H9 (cell line): Measurements from ENCODE around the gene PLCH2. TPM values are rescaled to one million over a fixed set of nuclear protein-coding genes. Genes with fewer than 3 reads are reported as not detected.

Experiments
- DNase-seq: peaks from one replicate; pipeline ENCODE4 v3.0.0-alpha.2; 2017
- H2AFZ ChIP-seq: one replicate; pipeline ENCODE4 v1.6.1; 2013; ENCODE audit warnings: mild to moderate bottlenecking, low read length, control low read depth, moderate library complexity
- H2AK5ac ChIP-seq: 2 replicates; pipeline ENCODE4 v1.6.1; 2013; ENCODE audit warnings: low read length, control low read depth, mixed read lengths; ENCODE audit not compliant: insufficient read length
- H2BK120ac ChIP-seq: one replicate; pipeline ENCODE4 v1.6.1; 2013; ENCODE audit warnings: low read depth, mild to moderate bottlenecking, low read length, control low read depth, inconsistent platforms; ENCODE audit not compliant: poor library complexity, severe bottlenecking
- H2BK12ac ChIP-seq: 2 replicates; pipeline ENCODE4 v1.6.1; 2013; ENCODE audit warnings: low read length, control low read depth, mixed read lengths, low read depth; ENCODE audit not compliant: insufficient read length
- H2BK15ac ChIP-seq: 2 replicates; pipeline ENCODE4 v1.6.1; 2013; ENCODE audit warnings: low read depth, low read length, control low read depth
- H2BK20ac ChIP-seq: one replicate; pipeline ENCODE4 v1.6.1; 2013; ENCODE audit warnings: low read depth, mild to moderate bottlenecking, low read length, control low read depth, inconsistent platforms; ENCODE audit not compliant: poor library complexity, severe bottlenecking
- H2BK5ac ChIP-seq: 2 replicates; pipeline ENCODE4 v1.6.1; 2013; ENCODE audit warnings: low read length, control low read depth, mixed read lengths; ENCODE audit not compliant: insufficient read length
- H3K14ac ChIP-seq: 2 replicates; pipeline ENCODE4 v1.6.1; 2013; ENCODE audit warnings: low read length, control low read depth; ENCODE audit not compliant: insufficient read depth
- H3K18ac ChIP-seq: 2 replicates; pipeline ENCODE4 v1.6.1; 2013; ENCODE audit warnings: low read depth, mild to moderate bottlenecking, mixed read lengths, low read length, control low read depth; ENCODE audit not compliant: insufficient read length
- H3K23ac ChIP-seq: 2 replicates; pipeline ENCODE4 v1.6.1; 2013; ENCODE audit warnings: low read length, control low read depth, mixed read lengths, low read depth; ENCODE audit not compliant: insufficient read length
- H3K23me2 ChIP-seq: 2 replicates; pipeline ENCODE4 v1.6.1; 2013; ENCODE audit warnings: low read depth, mild to moderate bottlenecking, mixed read lengths, low read length, control low read depth; ENCODE audit not compliant: insufficient read length, poor library complexity, severe bottlenecking
- H3K27ac ChIP-seq: 2 replicates; pipeline ENCODE4 v1.5.1; 2013; ENCODE audit warnings: low read length, control low read depth, mixed read lengths, low read depth; ENCODE audit not compliant: insufficient read length
- H3K27me3 ChIP-seq: 2 replicates; pipeline ENCODE4 v1.6.1; 2013; ENCODE audit warnings: low read length, control low read depth, inconsistent platforms; ENCODE audit not compliant: insufficient read depth
- H3K4ac ChIP-seq: 2 replicates; pipeline ENCODE4 v1.6.1; 2013; ENCODE audit warnings: low read depth, mild to moderate bottlenecking, control low read depth, inconsistent platforms, low read length, moderate library complexity
- H3K4me1 ChIP-seq: 2 replicates; pipeline ENCODE4 v1.6.1; 2013; ENCODE audit warnings: low read length, control low read depth, inconsistent platforms; ENCODE audit not compliant: insufficient read depth
- H3K4me2 ChIP-seq: 2 replicates; pipeline ENCODE4 v1.6.1; 2013; ENCODE audit warnings: low read length, control low read depth, mixed read lengths; ENCODE audit not compliant: insufficient read length, insufficient read depth
- H3K56ac ChIP-seq: 2 replicates; pipeline ENCODE4 v1.6.1; 2013; ENCODE audit warnings: low read depth, mild to moderate bottlenecking, mixed read lengths, low read length, control low read depth; ENCODE audit not compliant: insufficient read length
- H3K79me1 ChIP-seq: 2 replicates; pipeline ENCODE4 v1.6.1; 2013; ENCODE audit warnings: low read depth, mild to moderate bottlenecking, moderate library complexity, low read length, control low read depth, inconsistent platforms; ENCODE audit not compliant: insufficient read depth, poor library complexity, severe bottlenecking
- H3K79me2 ChIP-seq: 2 replicates; pipeline ENCODE4 v1.6.1; 2013; ENCODE audit warnings: low read length, control low read depth, inconsistent platforms; ENCODE audit not compliant: insufficient read depth
- H3K9ac ChIP-seq: 2 replicates; pipeline ENCODE4 v1.6.1; 2013; ENCODE audit warnings: low read length, control low read depth, mixed read lengths; ENCODE audit not compliant: insufficient read length; ENCODE audit errors: extremely low read depth
- H3K9me3 ChIP-seq: one replicate; pipeline ENCODE4 v1.6.1; 2013; ENCODE audit warnings: low read depth, low read length, inconsistent platforms; ENCODE audit not compliant: control insufficient read depth
- H3T11ph ChIP-seq: one replicate; pipeline ENCODE4 v1.6.1; 2013; ENCODE audit warnings: mild to moderate bottlenecking, low read length, control low read depth, inconsistent platforms
- H4K20me1 ChIP-seq: one replicate; pipeline ENCODE4 v1.6.1; 2013; ENCODE audit not compliant: control insufficient read depth, insufficient read length, insufficient read depth
- H4K5ac ChIP-seq: 2 replicates; pipeline ENCODE4 v1.6.1; 2013; ENCODE audit warnings: low read depth, mild to moderate bottlenecking, mixed read lengths, low read length, control low read depth; ENCODE audit not compliant: insufficient read length
- H4K8ac ChIP-seq: replicated peaks from 2 replicates; pipeline ENCODE4 v1.6.1; 2013; ENCODE audit warnings: low read length, control low read depth, mixed read lengths, low read depth; ENCODE audit not compliant: insufficient read length
- H4K91ac ChIP-seq: 2 replicates; pipeline ENCODE4 v1.6.1; 2013; ENCODE audit warnings: low read depth, mild to moderate bottlenecking, moderate library complexity, mixed read lengths, low read length, control low read depth; ENCODE audit not compliant: insufficient read length
- H3K27ac Mint-ChIP-seq, 3 experiments: 2 replicates in 2 of 3; 3 replicates in 1 of 3; pipeline ENCODE4 v1.8.0; 2020 to 2021; ENCODE audit warnings: mixed read lengths in 3 of 3, mild to moderate bottlenecking in 1 of 3, moderate library complexity in 1 of 3
- H3K27me3 Mint-ChIP-seq: 2 replicates; pipeline ENCODE4 v1.8.0; 2021; ENCODE audit warnings: low read depth, mild to moderate bottlenecking, moderate library complexity, mixed read lengths
- H3K36me3 Mint-ChIP-seq, 3 experiments: 2 replicates in 2 of 3; 3 replicates in 1 of 3; pipeline ENCODE4 v1.8.0; 2020 to 2021; ENCODE audit warnings: low read depth in 3 of 3, mixed read lengths in 3 of 3; ENCODE audit not compliant: insufficient read depth in 1 of 3
- H3K4me1 Mint-ChIP-seq, 2 experiments: 2 replicates each; pipeline ENCODE4 v1.8.0; 2020; ENCODE audit warnings: mixed read lengths in 2 of 2
- H3K4me3 Mint-ChIP-seq, 2 experiments: 2 replicates in 1 of 2; 3 replicates in 1 of 2; pipeline ENCODE4 v1.8.0; 2020 to 2021; ENCODE audit warnings: mild to moderate bottlenecking in 2 of 2, mixed read lengths in 2 of 2, moderate library complexity in 1 of 2
- H3K9me3 Mint-ChIP-seq, 2 experiments: 2 replicates in 1 of 2; 3 replicates in 1 of 2; pipeline ENCODE4 v1.8.0; 2020; ENCODE audit warnings: mild to moderate bottlenecking in 2 of 2, mixed read lengths in 2 of 2, moderate library complexity in 1 of 2
- WGBS: extraction: QIAGEN DNeasy Blood & Tissue Kit; methylation state at CpG from one replicate; pipeline ENCODE4 v1.1.7; 2013; ENCODE audit warnings: missing lambda C conversion rate, low lambda C conversion rate, mixed read lengths; ENCODE audit not compliant: insufficient read length; ENCODE audit errors: extremely low coverage; 5-methylcytosine and 5-hydroxymethylcytosine counted together
- total RNA-seq: library from RNA; stranded (reverse); gene quantifications from 2 replicates; pipeline ENCODE4 v1.2.1, GENCODE V29; 2021
- TF ChIP-seq, protein P1 (sequence below): fragments of 200-600 bp; sonication (generic); conservative IDR thresholded peaks from 3 replicates; pipeline ENCODE4 v1.8.0; 2021; ENCODE audit warnings: antibody characterized with exemption, mild to moderate bottlenecking

The PLCH2 gene
- total RNA-seq, 1 experiment from 2014 or later: 0.09 TPM

DNA sequence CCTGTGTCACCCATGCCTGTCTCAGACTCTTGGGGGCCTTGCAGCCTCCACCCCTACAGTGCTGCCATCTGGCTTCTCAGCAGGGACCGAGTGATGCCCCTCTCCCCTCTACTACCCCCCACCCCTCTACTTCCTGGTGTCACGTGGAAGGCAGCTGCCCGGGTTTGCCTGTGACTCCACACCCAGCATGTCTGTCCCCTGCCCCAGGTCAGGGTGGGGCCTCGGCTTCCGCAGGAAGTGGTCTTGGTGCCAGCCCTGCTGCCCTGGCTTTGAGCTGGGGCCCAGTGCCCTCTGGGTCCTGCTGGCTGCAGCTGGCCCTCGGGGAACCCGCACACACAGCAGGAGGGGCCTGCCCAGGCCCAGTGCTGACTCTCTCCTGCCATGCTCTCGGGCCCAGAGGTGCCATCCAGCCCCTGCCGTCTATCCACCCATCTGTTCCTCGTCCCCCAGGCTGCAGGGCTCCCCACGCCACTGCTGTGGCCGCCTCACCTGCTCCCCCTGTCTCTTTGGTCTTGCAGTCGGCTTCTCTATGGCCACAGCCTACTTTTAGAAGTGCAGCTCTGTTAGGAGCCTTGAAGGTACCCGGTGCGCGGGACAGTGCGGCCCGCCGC lies 24.0 kb downstream of the PLCH2 start:
- no peak overlapping the region for H4K5ac ChIP-seq
- Mint-ChIP-seq H3K27ac (no peak overlapping the region), H3K36me3 (no peaks in the 10 kb centered on the region), H3K4me1 (no peaks in the 10 kb centered on the region), H3K9me3 (no peaks in the 10 kb centered on the region), H3K27me3 (peaks cover 17% of the 10 kb centered on the region), H3K4me3 (no peak overlapping the region)
- H3K4me1 ChIP-seq: no peaks in the 10 kb centered on the region
- H3K18ac ChIP-seq: no peak overlapping the region
- no peak overlapping the region for H2BK20ac ChIP-seq
- H4K20me1 ChIP-seq: no peaks in the 10 kb centered on the region
- H2BK120ac ChIP-seq: no peak overlapping the region
- H3K79me1 ChIP-seq: no peaks in the 10 kb centered on the region
- no peak overlapping the region for H2BK5ac ChIP-seq
- TF ChIP-seq, protein P1, sequence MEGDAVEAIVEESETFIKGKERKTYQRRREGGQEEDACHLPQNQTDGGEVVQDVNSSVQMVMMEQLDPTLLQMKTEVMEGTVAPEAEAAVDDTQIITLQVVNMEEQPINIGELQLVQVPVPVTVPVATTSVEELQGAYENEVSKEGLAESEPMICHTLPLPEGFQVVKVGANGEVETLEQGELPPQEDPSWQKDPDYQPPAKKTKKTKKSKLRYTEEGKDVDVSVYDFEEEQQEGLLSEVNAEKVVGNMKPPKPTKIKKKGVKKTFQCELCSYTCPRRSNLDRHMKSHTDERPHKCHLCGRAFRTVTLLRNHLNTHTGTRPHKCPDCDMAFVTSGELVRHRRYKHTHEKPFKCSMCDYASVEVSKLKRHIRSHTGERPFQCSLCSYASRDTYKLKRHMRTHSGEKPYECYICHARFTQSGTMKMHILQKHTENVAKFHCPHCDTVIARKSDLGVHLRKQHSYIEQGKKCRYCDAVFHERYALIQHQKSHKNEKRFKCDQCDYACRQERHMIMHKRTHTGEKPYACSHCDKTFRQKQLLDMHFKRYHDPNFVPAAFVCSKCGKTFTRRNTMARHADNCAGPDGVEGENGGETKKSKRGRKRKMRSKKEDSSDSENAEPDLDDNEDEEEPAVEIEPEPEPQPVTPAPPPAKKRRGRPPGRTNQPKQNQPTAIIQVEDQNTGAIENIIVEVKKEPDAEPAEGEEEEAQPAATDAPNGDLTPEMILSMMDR: no peak
- H4K8ac ChIP-seq: no peak overlapping the region
- H4K91ac ChIP-seq: no peak overlapping the region
- H3K23me2 ChIP-seq: no peaks in the 10 kb centered on the region
- no CpG with 5 or more reads among the region's 19 CpGs for WGBS
- no peak for DNase-seq
- no peak overlapping the region for H3K56ac ChIP-seq
- no peak overlapping the region for H3K4me2 ChIP-seq
- H3K9ac ChIP-seq: no peak overlapping the region
- no peak overlapping the region for H3T11ph ChIP-seq
- H3K4ac ChIP-seq: no peak overlapping the region
- no peak overlapping the region for H3K27ac ChIP-seq
- H3K27me3 ChIP-seq: no peaks in the 10 kb centered on the region
- no peak overlapping the region for H2BK12ac ChIP-seq
- no peak overlapping the region for H2AK5ac ChIP-seq
- H2BK15ac ChIP-seq: no peak overlapping the region
- no peaks in the 10 kb centered on the region for H3K9me3 ChIP-seq
- no peaks in the 10 kb centered on the region for H3K79me2 ChIP-seq
- no peak overlapping the region for H3K14ac ChIP-seq
- H2AFZ ChIP-seq: no peak overlapping the region
- H3K23ac ChIP-seq: no peak overlapping the region
